Naive thymus-derived CD8-positive, alpha-beta T cell (primary cell): ENCODE data around the gene TTC16. TPM values are rescaled to one million over a fixed set of nuclear protein-coding genes. Genes with fewer than 3 reads are reported as not detected.
A peak's percentile ranks its signal among the peaks of the same experiment; 100 is the strongest.

Experiments
- ATAC-seq, 2 donors: fragments of 150-1000 bp; cut with Tn5 transposase in 1 of 2; sonication (Bioruptor Pico), chemical (Tn5 transposase) in 1 of 2; 1 replicate in 1 of 2; 2 replicates in 1 of 2; pipeline ENCODE4 v1.10.0; 2021; ENCODE audit warnings: mild to moderate bottlenecking in 2 of 2, moderate library complexity in 2 of 2
- POLR2A ChIA-PET: fragments of 350-600 bp; sonication (Branson Sonifier 250); formaldehyde crosslinking; loops from one replicate; lab custom pipeline; 2021; ENCODE audit warnings: antibody characterized with exemption; lab: Charles Lee
- DNase-seq, 10 donors: peaks; one replicate each; pipeline versions ENCODE4 v3.0.0 to v3.0.0-alpha.2; 2020 to 2022
- H3K27ac Mint-ChIP-seq, 10 donors: one replicate each; pipeline ENCODE4 v1.8.0; 2020 to 2022; ENCODE audit warnings: mild to moderate bottlenecking in 10 of 10, mixed read lengths in 10 of 10, moderate library complexity in 4 of 10, inconsistent platforms in 1 of 10
- H3K27me3 Mint-ChIP-seq, 5 donors: one replicate each; pipeline ENCODE4 v1.8.0; 2021 to 2022; ENCODE audit warnings: mixed read lengths in 5 of 5
- H3K36me3 Mint-ChIP-seq, 3 donors: one replicate each; pipeline ENCODE4 v1.8.0; 2020 to 2022; ENCODE audit warnings: mixed read lengths in 3 of 3, mild to moderate bottlenecking in 2 of 3, inconsistent platforms in 1 of 3
- H3K4me1 Mint-ChIP-seq, 4 donors: one replicate each; pipeline ENCODE4 v1.8.0; 2021 to 2022; ENCODE audit warnings: mixed read lengths in 4 of 4
- H3K4me3 Mint-ChIP-seq, 10 donors: one replicate each; pipeline ENCODE4 v1.8.0; 2020 to 2022; ENCODE audit warnings: mild to moderate bottlenecking in 10 of 10, mixed read lengths in 10 of 10, moderate library complexity in 6 of 10, inconsistent platforms in 1 of 10
- H3K9me3 Mint-ChIP-seq, 9 donors: one replicate each; pipeline ENCODE4 v1.8.0; 2020 to 2022; ENCODE audit warnings: mixed read lengths in 9 of 9, mild to moderate bottlenecking in 3 of 9, inconsistent platforms in 1 of 9, moderate library complexity in 1 of 9
- polyA plus RNA-seq, 3 donors: library from polyadenylated mRNA; unstranded; fragments of 300-500 nt; fragmentation: Illumina TruSeq; gene quantifications; one replicate each; pipeline ENCODE4 v1.2.3, GENCODE V29; 2021
- total RNA-seq, 8 experiments: library from RNA in 2 of 8; stranded (reverse) in 2 of 8; gene quantifications; one replicate each; pipeline ENCODE4 v1.2.3 and lab custom pipeline; 2021 to 2026

TTC16 gene
- total and polyA plus RNA-seq, 5 experiments from 2014 or later: 1.8 to 8.2 (median 4.4) TPM

- no peaks in the 10 kb centered on the region for H3K4me1 Mint-ChIP-seq
- H3K36me3 Mint-ChIP-seq: peaks cover 0 to 41% (median 3%) of the 10 kb centered on the region in 3 donors
- H3K4me3 Mint-ChIP-seq: no peak overlapping the region
- ATAC-seq: no peak
- H3K9me3 Mint-ChIP-seq: no peaks in the 10 kb centered on the region
- DNase-seq: no peak
- POLR2A ChIA-PET: interaction anchor here (0.5 to 1.2 kb wide), 2 partner anchors 25 to 293 kb away, joined by 3 read pairs; no protein-coding TSS in a partner anchor
- no peaks in the 10 kb centered on the region for H3K27me3 Mint-ChIP-seq
- H3K27ac Mint-ChIP-seq: no peak overlapping the region
Observed at GRCh38 chr9:127686461-127687393, 29.2 kb upstream of the TTC16 start.

- no peak overlapping the region for H3K4me3 Mint-ChIP-seq
- H3K27ac Mint-ChIP-seq: no peak overlapping the region
- H3K27me3 Mint-ChIP-seq: no peaks in the 10 kb centered on the region
- H3K36me3 Mint-ChIP-seq: peaks cover 0 to 27% (median 3%) of the 10 kb centered on the region in 3 donors
- no peak for DNase-seq
- H3K9me3 Mint-ChIP-seq: no peaks in the 10 kb centered on the region
- POLR2A ChIA-PET: interaction anchor here (0.6 kb wide), 1 partner anchor 9 kb away, joined by 5 read pairs; no protein-coding TSS in a partner anchor
- ATAC-seq: no peak
- H3K4me1 Mint-ChIP-seq: peaks cover 0 to 3% (median 0%) of the 10 kb centered on the region in 4 donors
Observed at GRCh38 chr9:127689329-127690000, 26.4 kb upstream of the TTC16 start.

GRCh38 chr9:127690735-127691134 lies 25.1 kb upstream of the TTC16 start:
- Mint-ChIP-seq H3K4me1 (peaks cover 0 to 6% (median 0%) of the 10 kb centered on the region in 4 donors), H3K4me3 (no peak overlapping the region), H3K27ac (no peak overlapping the region), H3K9me3 (no peaks in the 10 kb centered on the region), H3K36me3 (peaks cover 0 to 19% (median 0%) of the 10 kb centered on the region in 3 donors), H3K27me3 (no peaks in the 10 kb centered on the region)
- ATAC-seq (no peak), DNase-seq (no peak)
- POLR2A ChIA-PET: no interaction called here

GRCh38 chr9:127692071-127692470 lies 23.8 kb upstream of the TTC16 start:
- POLR2A ChIA-PET: interaction anchor here (0.7 kb wide), 1 partner anchor 95 kb away, joined by 3 read pairs; no protein-coding TSS in a partner anchor
- Mint-ChIP-seq H3K27ac (peak overlapping the region in 2 of 10 donors; percentile 14 to 37), H3K9me3 (no peaks in the 10 kb centered on the region), H3K4me1 (peaks cover 0 to 6% (median 0%) of the 10 kb centered on the region in 4 donors), H3K4me3 (peak overlapping the region in 1 of 10 donors; percentile 29), H3K27me3 (no peaks in the 10 kb centered on the region), H3K36me3 (peaks cover 0 to 15% (median 0%) of the 10 kb centered on the region in 3 donors)
- ATAC-seq (no peak), DNase-seq (no peak)

- Mint-ChIP-seq H3K4me3 (no peak overlapping the region), H3K9me3 (no peaks in the 10 kb centered on the region), H3K27me3 (no peaks in the 10 kb centered on the region), H3K36me3 (peaks cover 0 to 15% (median 0%) of the 10 kb centered on the region in 3 donors), H3K27ac (no peak overlapping the region), H3K4me1 (peaks cover 0 to 6% (median under 1%) of the 10 kb centered on the region in 4 donors)
- POLR2A ChIA-PET: no interaction called here
- DNase-seq (no peak), ATAC-seq (no peak)
Observed at GRCh38 chr9:127693143-127693542, 22.7 kb upstream of the TTC16 start.

- DNase-seq (no peak), ATAC-seq (no peak)
- Mint-ChIP-seq H3K9me3 (no peaks in the 10 kb centered on the region), H3K27me3 (no peaks in the 10 kb centered on the region), H3K36me3 (peaks cover 0 to 15% (median 0%) of the 10 kb centered on the region in 3 donors), H3K4me3 (no peak overlapping the region), H3K27ac (peak overlapping the region in 1 of 10 donors; percentile 2), H3K4me1 (peaks cover 0 to 6% (median under 1%) of the 10 kb centered on the region in 4 donors)
- POLR2A ChIA-PET: no interaction called here
Observed at GRCh38 chr9:127693697-127694096, 22.2 kb upstream of the TTC16 start.

GRCh38 chr9:127694890-127695720 lies 20.8 kb upstream of the TTC16 start:
- POLR2A ChIA-PET: no interaction called here

GRCh38 chr9:127697575-127697974 lies 18.3 kb upstream of the TTC16 start:
- POLR2A ChIA-PET: interaction anchor here (1.0 kb wide), 1 partner anchor 90 kb away, joined by 3 read pairs; no protein-coding TSS in a partner anchor
- no peaks in the 10 kb centered on the region for H3K27me3 Mint-ChIP-seq
- ATAC-seq (no peak), DNase-seq (no peak)
- H3K27ac Mint-ChIP-seq: peak overlapping the region in 4 of 10 donors; percentile 15 to 50 (median 34)
- H3K4me3 Mint-ChIP-seq: peak overlapping the region in 1 of 10 donors; percentile 14
- peaks cover 8 to 15% (median 12%) of the 10 kb centered on the region in 4 donors for H3K4me1 Mint-ChIP-seq
- no peaks in the 10 kb centered on the region for H3K9me3 Mint-ChIP-seq
- H3K36me3 Mint-ChIP-seq: peaks cover 0 to 4% (median 0%) of the 10 kb centered on the region in 3 donors

More at GRCh38 chr9:127694890-127695720, 20.8 kb upstream of the TTC16 start:
- no peaks in the 10 kb centered on the region for H3K27me3 Mint-ChIP-seq
- ATAC-seq (no peak), DNase-seq (no peak)
- peak overlapping the region in 2 of 10 donors; percentile 6 to 24 for H3K27ac Mint-ChIP-seq
- H3K4me3 Mint-ChIP-seq: no peak overlapping the region
- H3K4me1 Mint-ChIP-seq: peaks cover 8 to 12% (median 12%) of the 10 kb centered on the region in 4 donors
- H3K9me3 Mint-ChIP-seq: no peaks in the 10 kb centered on the region
- H3K36me3 Mint-ChIP-seq: peaks cover 0 to 12% (median 0%) of the 10 kb centered on the region in 3 donors

GRCh38 chr9:127698386-127698785 lies 17.5 kb upstream of the TTC16 start:
- ATAC-seq: no peak
- Mint-ChIP-seq H3K4me1 (peaks cover 8 to 15% (median 12%) of the 10 kb centered on the region in 4 donors), H3K27ac (peak overlapping the region in 4 of 10 donors; percentile 24 to 86 (median 44)), H3K4me3 (peak overlapping the region; percentile 14 to 86 (median 52)), H3K36me3 (peaks cover 0 to 4% (median 0%) of the 10 kb centered on the region in 3 donors), H3K9me3 (no peaks in the 10 kb centered on the region), H3K27me3 (no peaks in the 10 kb centered on the region)
- no peak for DNase-seq
- POLR2A ChIA-PET: interaction anchor here (0.7 to 1.5 kb wide), 2 partner anchors 17 to 184 kb away, joined by 4 to 6 read pairs; partner anchors contain the start of genes PTRH1 and TTC16

GRCh38 chr9:127698985-127699670 lies 16.8 kb upstream of the TTC16 start:
- Mint-ChIP-seq H3K4me1 (peaks cover 8 to 15% (median 12%) of the 10 kb centered on the region in 4 donors), H3K36me3 (no peaks in the 10 kb centered on the region), H3K9me3 (no peaks in the 10 kb centered on the region), H3K4me3 (peak overlapping the region; percentile 76 to 89 (median 85)), H3K27me3 (no peaks in the 10 kb centered on the region), H3K27ac (peak overlapping the region; percentile 14 to 91 (median 82))
- peak; percentile 96 to 99 for ATAC-seq
- peak; percentile 62 to 93 (median 79) for DNase-seq
- POLR2A ChIA-PET: interaction anchor here (0.7 to 1.5 kb wide), 3 partner anchors 10 to 184 kb away, joined by 4 to 6 read pairs (median 5); partner anchors contain the start of genes PTRH1 and TTC16

GRCh38 chr9:127700140-127700539 lies 15.7 kb upstream of the TTC16 start:
- Mint-ChIP-seq H3K36me3 (no peaks in the 10 kb centered on the region), H3K4me3 (peak overlapping the region; percentile 2 to 89 (median 80)), H3K27ac (peak overlapping the region in 3 of 10 donors; percentile 43 to 76 (median 58)), H3K27me3 (peaks cover 0 to 1% (median 0%) of the 10 kb centered on the region in 5 donors), H3K9me3 (no peaks in the 10 kb centered on the region), H3K4me1 (peaks cover 6 to 15% (median 11%) of the 10 kb centered on the region in 4 donors)
- DNase-seq: no peak
- POLR2A ChIA-PET: interaction anchor here (0.6 to 1.5 kb wide), 2 partner anchors 15 to 35 kb away, joined by 3 to 6 read pairs; partner anchors contain the start of genes PTRH1, TOR2A and TTC16
- no peak for ATAC-seq
